ENCODE results near the gene ATP2A2. TPM values are rescaled to one million over a fixed set of nuclear protein-coding genes. Genes with fewer than 3 reads are reported as not detected.

Gene ATP2A2
- total and polyA plus RNA-seq, 4 donors: 20.9 to 198 (median 67.6) TPM

DNA sequence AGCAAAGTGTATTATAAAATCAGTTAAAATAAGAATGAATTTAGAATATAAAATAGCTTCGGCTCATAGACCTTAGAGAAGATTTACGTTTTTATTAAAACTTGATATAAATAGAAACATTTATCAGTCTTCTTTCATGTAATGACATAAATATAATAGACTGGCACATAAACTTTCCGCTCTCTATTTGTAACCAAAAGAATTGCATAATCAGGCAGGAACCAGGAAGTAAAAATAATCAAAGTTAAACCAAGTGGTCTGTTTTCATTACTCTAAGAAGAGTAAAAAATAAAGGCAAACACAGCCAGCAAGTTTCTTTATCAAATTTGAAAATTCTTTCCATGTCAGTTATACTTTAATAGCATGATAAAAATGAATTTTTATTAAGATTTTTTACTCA, 46.3 kb upstream of the ATP2A2 start:
- H3K27ac ChIP-seq (ENCODE audit: low read depth in 1 of 2, low read length in 2 of 2): peak overlapping the region in 1 of 2 donors; percentile 4

DNA sequence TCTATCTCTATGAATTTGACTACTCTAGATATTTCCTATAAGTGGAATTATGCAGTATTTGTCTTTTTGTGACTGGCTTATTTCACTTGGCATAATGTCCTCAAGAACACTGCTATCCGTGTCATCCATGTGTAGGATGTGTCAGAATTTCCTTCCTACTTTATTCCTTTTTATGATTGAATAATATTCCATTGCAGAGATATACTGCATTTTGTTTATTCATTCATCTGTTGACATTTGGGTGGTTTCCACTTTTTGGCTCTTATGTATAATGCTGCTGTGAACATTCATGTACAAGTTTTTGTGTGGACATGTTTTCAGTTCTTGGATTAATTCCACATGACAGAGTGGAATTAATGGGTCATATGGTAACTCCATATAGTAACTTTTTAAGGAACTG, 45.7 kb upstream of the ATP2A2 start:
- peaks cover 0 to 15% (median 10%) of the 10 kb centered on the region in 4 donors for H3K4me1 ChIP-seq (ENCODE audit: control insufficient read depth in 4 of 4, insufficient read depth in 4 of 4, low read length in 3 of 4)
- H3K27me3 ChIP-seq (ENCODE audit: control insufficient read depth in 4 of 4, insufficient read depth in 4 of 4, low read length in 3 of 4): no peaks in the 10 kb centered on the region
- no peak overlapping the region for H3K4me3 ChIP-seq (ENCODE audit: low read depth in 1 of 3, low read length in 3 of 3)
- H3K9me3 ChIP-seq (ENCODE audit: control insufficient read depth in 4 of 4, low read length in 3 of 4): no peaks in the 10 kb centered on the region
- TF ChIP-seq HNF4A (conservative IDR thresholded peaks at IDR 0.05) (no peak), TAF1 (conservative IDR thresholded peaks at IDR 0.05) (no peak), RAD21 (IDR thresholded peaks at IDR 0.05) (no peak)
- TF ChIP-seq, protein P1, sequence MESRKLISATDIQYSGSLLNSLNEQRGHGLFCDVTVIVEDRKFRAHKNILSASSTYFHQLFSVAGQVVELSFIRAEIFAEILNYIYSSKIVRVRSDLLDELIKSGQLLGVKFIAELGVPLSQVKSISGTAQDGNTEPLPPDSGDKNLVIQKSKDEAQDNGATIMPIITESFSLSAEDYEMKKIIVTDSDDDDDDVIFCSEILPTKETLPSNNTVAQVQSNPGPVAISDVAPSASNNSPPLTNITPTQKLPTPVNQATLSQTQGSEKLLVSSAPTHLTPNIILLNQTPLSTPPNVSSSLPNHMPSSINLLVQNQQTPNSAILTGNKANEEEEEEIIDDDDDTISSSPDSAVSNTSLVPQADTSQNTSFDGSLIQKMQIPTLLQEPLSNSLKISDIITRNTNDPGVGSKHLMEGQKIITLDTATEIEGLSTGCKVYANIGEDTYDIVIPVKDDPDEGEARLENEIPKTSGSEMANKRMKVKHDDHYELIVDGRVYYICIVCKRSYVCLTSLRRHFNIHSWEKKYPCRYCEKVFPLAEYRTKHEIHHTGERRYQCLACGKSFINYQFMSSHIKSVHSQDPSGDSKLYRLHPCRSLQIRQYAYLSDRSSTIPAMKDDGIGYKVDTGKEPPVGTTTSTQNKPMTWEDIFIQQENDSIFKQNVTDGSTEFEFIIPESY (IDR thresholded peaks at IDR 0.05): no peak
- H3K36me3 ChIP-seq (ENCODE audit: control insufficient read depth in 4 of 4, insufficient read depth in 3 of 4, low read depth in 1 of 4, low read length in 3 of 4): no peaks in the 10 kb centered on the region
- peak overlapping the region in 1 of 2 donors; percentile 4 for H3K27ac ChIP-seq (ENCODE audit: low read depth in 1 of 2, low read length in 2 of 2)
- H3K9ac ChIP-seq (ENCODE audit: low read depth in 1 of 2, low read length in 2 of 2): no peak overlapping the region
- DNase-seq (ENCODE audit: low spot score): no peak
- WGBS: 87% methylated on average over 1 of the region's 1 CpG

More for the DNA sequence above, 46.3 kb upstream of the ATP2A2 start:
- DNase-seq (ENCODE audit: low spot score): no peak
- no peaks in the 10 kb centered on the region for H3K9me3 ChIP-seq (ENCODE audit: control insufficient read depth in 4 of 4, low read length in 3 of 4)
- no peaks in the 10 kb centered on the region for H3K36me3 ChIP-seq (ENCODE audit: control insufficient read depth in 4 of 4, insufficient read depth in 3 of 4, low read depth in 1 of 4, low read length in 3 of 4)
- H3K27me3 ChIP-seq (ENCODE audit: control insufficient read depth in 4 of 4, insufficient read depth in 4 of 4, low read length in 3 of 4): no peaks in the 10 kb centered on the region
- no peak overlapping the region for H3K4me3 ChIP-seq (ENCODE audit: low read depth in 1 of 3, low read length in 3 of 3)
- WGBS: 20% methylated on average over 3 of the region's 3 CpGs
- peak overlapping the region in 1 of 2 donors; percentile 53 for H3K9ac ChIP-seq (ENCODE audit: low read depth in 1 of 2, low read length in 2 of 2)
- peaks cover 0 to 16% (median 10%) of the 10 kb centered on the region in 4 donors for H3K4me1 ChIP-seq (ENCODE audit: control insufficient read depth in 4 of 4, insufficient read depth in 4 of 4, low read length in 3 of 4)
- TF ChIP-seq, protein P2, sequence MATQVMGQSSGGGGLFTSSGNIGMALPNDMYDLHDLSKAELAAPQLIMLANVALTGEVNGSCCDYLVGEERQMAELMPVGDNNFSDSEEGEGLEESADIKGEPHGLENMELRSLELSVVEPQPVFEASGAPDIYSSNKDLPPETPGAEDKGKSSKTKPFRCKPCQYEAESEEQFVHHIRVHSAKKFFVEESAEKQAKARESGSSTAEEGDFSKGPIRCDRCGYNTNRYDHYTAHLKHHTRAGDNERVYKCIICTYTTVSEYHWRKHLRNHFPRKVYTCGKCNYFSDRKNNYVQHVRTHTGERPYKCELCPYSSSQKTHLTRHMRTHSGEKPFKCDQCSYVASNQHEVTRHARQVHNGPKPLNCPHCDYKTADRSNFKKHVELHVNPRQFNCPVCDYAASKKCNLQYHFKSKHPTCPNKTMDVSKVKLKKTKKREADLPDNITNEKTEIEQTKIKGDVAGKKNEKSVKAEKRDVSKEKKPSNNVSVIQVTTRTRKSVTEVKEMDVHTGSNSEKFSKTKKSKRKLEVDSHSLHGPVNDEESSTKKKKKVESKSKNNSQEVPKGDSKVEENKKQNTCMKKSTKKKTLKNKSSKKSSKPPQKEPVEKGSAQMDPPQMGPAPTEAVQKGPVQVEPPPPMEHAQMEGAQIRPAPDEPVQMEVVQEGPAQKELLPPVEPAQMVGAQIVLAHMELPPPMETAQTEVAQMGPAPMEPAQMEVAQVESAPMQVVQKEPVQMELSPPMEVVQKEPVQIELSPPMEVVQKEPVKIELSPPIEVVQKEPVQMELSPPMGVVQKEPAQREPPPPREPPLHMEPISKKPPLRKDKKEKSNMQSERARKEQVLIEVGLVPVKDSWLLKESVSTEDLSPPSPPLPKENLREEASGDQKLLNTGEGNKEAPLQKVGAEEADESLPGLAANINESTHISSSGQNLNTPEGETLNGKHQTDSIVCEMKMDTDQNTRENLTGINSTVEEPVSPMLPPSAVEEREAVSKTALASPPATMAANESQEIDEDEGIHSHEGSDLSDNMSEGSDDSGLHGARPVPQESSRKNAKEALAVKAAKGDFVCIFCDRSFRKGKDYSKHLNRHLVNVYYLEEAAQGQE (IDR thresholded peaks at IDR 0.05): no peak
- TF ChIP-seq SP1 (IDR thresholded peaks at IDR 0.05) (no peak), RAD21 (IDR thresholded peaks at IDR 0.05) (peak in 1 of 2 donors; percentile 19), RXRA (IDR thresholded peaks at IDR 0.05) (peak in 1 of 2 donors; percentile 12), HNF4A (conservative IDR thresholded peaks at IDR 0.05) (peak in 1 of 2 donors; percentile 7), JUND (IDR thresholded peaks at IDR 0.05) (peak in 1 of 2 donors; percentile 12)
- TF ChIP-seq, protein P3, sequence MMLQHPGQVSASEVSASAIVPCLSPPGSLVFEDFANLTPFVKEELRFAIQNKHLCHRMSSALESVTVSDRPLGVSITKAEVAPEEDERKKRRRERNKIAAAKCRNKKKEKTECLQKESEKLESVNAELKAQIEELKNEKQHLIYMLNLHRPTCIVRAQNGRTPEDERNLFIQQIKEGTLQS (IDR thresholded peaks at IDR 0.05): peak; percentile 50

DNA sequence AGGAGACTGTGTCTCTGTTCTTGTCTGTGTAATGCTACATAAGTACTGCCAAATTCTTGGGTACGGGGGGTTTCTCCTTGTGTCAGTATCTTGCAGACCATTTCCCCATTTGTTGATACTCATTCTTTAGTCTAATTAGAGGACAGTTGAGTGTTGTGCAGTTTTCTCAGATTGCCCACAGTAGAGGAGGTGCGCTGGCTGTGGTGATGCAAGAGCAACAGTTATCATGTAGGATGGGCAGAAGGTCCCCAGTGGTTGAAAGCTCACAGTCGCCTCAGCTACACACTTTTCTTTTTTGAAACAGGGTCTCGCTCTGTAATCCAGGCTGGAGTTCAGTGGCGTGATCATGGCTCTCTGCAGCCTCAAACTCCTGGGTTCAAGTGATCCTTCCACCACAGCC, 37.8 kb upstream of the ATP2A2 start:
- Histone ChIP-seq H3K4me1 (ENCODE audit: control insufficient read depth in 4 of 4, insufficient read depth in 4 of 4, low read length in 3 of 4) (peaks cover 3 to 35% (median 34%) of the 10 kb centered on the region in 4 donors), H3K4me3 (ENCODE audit: low read depth in 1 of 3, low read length in 3 of 3) (no peak overlapping the region), H3K9ac (ENCODE audit: low read depth in 1 of 2, low read length in 2 of 2) (no peak overlapping the region), H3K9me3 (ENCODE audit: control insufficient read depth in 4 of 4, low read length in 3 of 4) (no peaks in the 10 kb centered on the region), H3K36me3 (ENCODE audit: control insufficient read depth in 4 of 4, insufficient read depth in 3 of 4, low read depth in 1 of 4, low read length in 3 of 4) (no peaks in the 10 kb centered on the region), H3K27me3 (ENCODE audit: control insufficient read depth in 4 of 4, insufficient read depth in 4 of 4, low read length in 3 of 4) (no peaks in the 10 kb centered on the region), H3K27ac (ENCODE audit: low read depth in 1 of 2, low read length in 2 of 2) (no peak overlapping the region)
- no peak for DNase-seq (ENCODE audit: low spot score)
- 89% methylated on average over 5 of the region's 5 CpGs for WGBS
- TF ChIP-seq, protein P1 (IDR thresholded peaks at IDR 0.05): no peak
- TF ChIP-seq, protein P3 (IDR thresholded peaks at IDR 0.05): no peak
- no peak for TF ChIP-seq FOXA1 (IDR thresholded peaks at IDR 0.05)
- TF ChIP-seq JUND (IDR thresholded peaks at IDR 0.05): no peak
- TF ChIP-seq GABPA (IDR thresholded peaks at IDR 0.05 in 1 of 2, conservative IDR thresholded peaks at IDR 0.05 in 1 of 2): no peak
- TF ChIP-seq, protein P4, sequence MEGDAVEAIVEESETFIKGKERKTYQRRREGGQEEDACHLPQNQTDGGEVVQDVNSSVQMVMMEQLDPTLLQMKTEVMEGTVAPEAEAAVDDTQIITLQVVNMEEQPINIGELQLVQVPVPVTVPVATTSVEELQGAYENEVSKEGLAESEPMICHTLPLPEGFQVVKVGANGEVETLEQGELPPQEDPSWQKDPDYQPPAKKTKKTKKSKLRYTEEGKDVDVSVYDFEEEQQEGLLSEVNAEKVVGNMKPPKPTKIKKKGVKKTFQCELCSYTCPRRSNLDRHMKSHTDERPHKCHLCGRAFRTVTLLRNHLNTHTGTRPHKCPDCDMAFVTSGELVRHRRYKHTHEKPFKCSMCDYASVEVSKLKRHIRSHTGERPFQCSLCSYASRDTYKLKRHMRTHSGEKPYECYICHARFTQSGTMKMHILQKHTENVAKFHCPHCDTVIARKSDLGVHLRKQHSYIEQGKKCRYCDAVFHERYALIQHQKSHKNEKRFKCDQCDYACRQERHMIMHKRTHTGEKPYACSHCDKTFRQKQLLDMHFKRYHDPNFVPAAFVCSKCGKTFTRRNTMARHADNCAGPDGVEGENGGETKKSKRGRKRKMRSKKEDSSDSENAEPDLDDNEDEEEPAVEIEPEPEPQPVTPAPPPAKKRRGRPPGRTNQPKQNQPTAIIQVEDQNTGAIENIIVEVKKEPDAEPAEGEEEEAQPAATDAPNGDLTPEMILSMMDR (IDR thresholded peaks at IDR 0.05; ENCODE audit: low read depth, low read length, missing input control): no peak

Data from liver (tissue), 9 donors.